T-helper 17 cell (primary cell): Measurements from ENCODE around the gene AMHR2. TPM values are rescaled to one million over a fixed set of nuclear protein-coding genes. Genes with fewer than 3 reads are reported as not detected.
A peak's percentile ranks its signal among the peaks of the same experiment; 100 is the strongest.
"Not testable (repeated sequence)": the region's sequence is repeated elsewhere in the genome, so short reads cannot be mapped to it uniquely, and the experiment has no call there.

Experiments
- ATAC-seq: fragments of 150-1000 bp; cut with Tn5 transposase; 2 replicates; pipeline ENCODE4 v1.10.0; 2021; ENCODE audit warnings: mild to moderate bottlenecking, moderate library complexity
- DNase-seq, 3 donors: peaks; one replicate each; pipeline versions ENCODE4 v3.0.0 to v3.0.0-alpha.2; 2020 to 2021
- H3K9me3 ChIP-seq: one replicate; pipeline ENCODE4 v1.7.0; 2013; ENCODE audit warnings: low read length, mild to moderate bottlenecking; ENCODE audit not compliant: control insufficient read depth, poor library complexity, severe bottlenecking
- H3K27ac Mint-ChIP-seq: one replicate; pipeline ENCODE4 v1.8.0; 2022; ENCODE audit warnings: mild to moderate bottlenecking, moderate library complexity, mixed read lengths
- H3K27me3 Mint-ChIP-seq: one replicate; pipeline ENCODE4 v1.8.0; 2022; ENCODE audit warnings: mixed read lengths
- H3K36me3 Mint-ChIP-seq: one replicate; pipeline ENCODE4 v1.8.0; 2022; ENCODE audit warnings: low read depth, mixed read lengths
- H3K4me1 Mint-ChIP-seq: one replicate; pipeline ENCODE4 v1.8.0; 2022; ENCODE audit warnings: mild to moderate bottlenecking, mixed read lengths
- H3K4me3 Mint-ChIP-seq: one replicate; pipeline ENCODE4 v1.8.0; 2022; ENCODE audit warnings: mild to moderate bottlenecking, moderate library complexity, mixed read lengths
- total RNA-seq, 4 donors: library from RNA in 2 of 4; stranded (reverse) in 2 of 4; gene quantifications; one replicate each; pipeline ENCODE4 v1.2.3 and lab custom pipeline; 2022 to 2026

AMHR2 gene
- total RNA-seq, 2 donors from 2014 or later, result not detected

GRCh38 chr12:53389702-53390101 lies 34.0 kb upstream of the AMHR2 start:
- no peaks in the 10 kb centered on the region for H3K9me3 ChIP-seq
- Mint-ChIP-seq H3K4me3 (peak overlapping the region; percentile 71), H3K36me3 (peaks cover 7% of the 10 kb centered on the region), H3K27me3 (no peaks in the 10 kb centered on the region), H3K27ac (peak overlapping the region; percentile 83), H3K4me1 (peaks cover 44% of the 10 kb centered on the region)
- ATAC-seq (no peak), DNase-seq (no peak)

DNA sequence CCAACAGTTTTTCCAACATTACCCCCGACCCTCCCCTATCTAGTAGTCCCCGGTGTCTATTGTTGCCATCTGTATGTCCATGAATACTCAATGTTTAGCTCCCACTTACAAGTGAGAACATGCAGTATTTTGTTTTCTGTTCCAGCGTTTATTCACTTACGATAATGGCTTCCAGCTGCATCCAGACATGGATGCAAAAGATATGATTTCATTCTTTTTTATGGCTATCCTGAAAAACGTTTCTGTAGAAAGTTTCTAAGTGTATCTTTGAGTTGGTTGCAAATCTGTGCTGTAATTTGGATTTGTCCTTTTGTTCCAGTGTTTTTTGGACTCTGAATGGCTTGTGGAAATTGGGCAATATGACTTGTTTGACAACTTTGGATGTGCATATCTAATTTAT lies 31.9 kb upstream of the AMHR2 start:
- Mint-ChIP-seq H3K4me3 (peak overlapping the region; percentile 64), H3K4me1 (peaks cover 39% of the 10 kb centered on the region), H3K27me3 (no peaks in the 10 kb centered on the region), H3K36me3 (peaks cover 3% of the 10 kb centered on the region), H3K27ac (no peak overlapping the region)
- H3K9me3 ChIP-seq, result no peaks in the 10 kb centered on the region
- ATAC-seq (no peak), DNase-seq (no peak)

DNA sequence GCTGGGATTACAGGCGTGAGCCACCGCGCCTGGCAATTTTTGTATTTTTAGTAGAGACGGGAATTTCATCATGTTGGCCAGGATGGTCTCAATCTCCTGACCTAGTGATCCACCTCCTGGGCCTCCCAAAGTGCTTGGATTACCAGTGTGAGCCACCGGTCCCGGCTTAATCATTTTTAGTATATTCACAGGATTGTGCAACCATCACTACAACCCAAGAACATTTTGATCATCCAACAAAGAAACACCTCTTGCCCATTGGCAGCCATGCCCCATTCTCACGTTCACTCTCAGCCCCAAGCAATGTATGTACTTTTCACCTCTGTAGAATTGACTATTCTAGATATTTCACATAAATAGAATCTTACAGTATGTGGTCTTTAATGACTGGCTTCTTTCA lies 23.8 kb upstream of the AMHR2 start:
- no peaks in the 10 kb centered on the region for H3K36me3 Mint-ChIP-seq
- ATAC-seq, result no peak
- peaks cover 12% of the 10 kb centered on the region for H3K4me1 Mint-ChIP-seq
- no peaks in the 10 kb centered on the region for H3K9me3 ChIP-seq
- H3K27me3 Mint-ChIP-seq, result no peaks in the 10 kb centered on the region
- no peak overlapping the region for H3K4me3 Mint-ChIP-seq
- DNase-seq, result no peak
- peak overlapping the region; percentile 19 for H3K27ac Mint-ChIP-seq

GRCh38 chr12:53402351-53402750 lies 21.3 kb upstream of the AMHR2 start:
- H3K27ac Mint-ChIP-seq, H3K4me3 Mint-ChIP-seq, ATAC-seq, H3K9me3 ChIP-seq, H3K36me3 Mint-ChIP-seq, H3K27me3 Mint-ChIP-seq, H3K4me1 Mint-ChIP-seq, DNase-seq: not testable (repeated sequence)

GRCh38 chr12:53402871-53403270 lies 20.8 kb upstream of the AMHR2 start:
- peaks cover 9% of the 10 kb centered on the region for H3K4me1 Mint-ChIP-seq
- no peak for DNase-seq
- H3K27ac Mint-ChIP-seq, result no peak overlapping the region
- no peaks in the 10 kb centered on the region for H3K36me3 Mint-ChIP-seq
- H3K27me3 Mint-ChIP-seq, result no peaks in the 10 kb centered on the region
- no peak overlapping the region for H3K4me3 Mint-ChIP-seq
- H3K9me3 ChIP-seq, result no peaks in the 10 kb centered on the region
- no peak for ATAC-seq

DNA sequence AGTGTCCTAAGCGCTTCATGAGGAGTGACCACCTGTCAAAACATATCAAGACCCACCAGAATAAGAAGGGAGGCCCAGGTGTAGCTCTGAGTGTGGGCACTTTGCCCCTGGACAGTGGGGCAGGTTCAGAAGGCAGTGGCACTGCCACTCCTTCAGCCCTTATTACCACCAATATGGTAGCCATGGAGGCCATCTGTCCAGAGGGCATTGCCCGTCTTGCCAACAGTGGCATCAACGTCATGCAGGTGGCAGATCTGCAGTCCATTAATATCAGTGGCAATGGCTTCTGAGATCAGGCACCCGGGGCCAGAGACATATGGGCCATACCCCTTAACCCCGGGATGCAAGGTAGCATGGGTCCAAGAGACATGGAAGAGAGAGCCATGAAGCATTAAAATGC lies 12.7 kb upstream of the AMHR2 start:
- DNase-seq (no peak), ATAC-seq (no peak)
- H3K9me3 ChIP-seq, result no peaks in the 10 kb centered on the region
- peaks cover 21% of the 10 kb centered on the region for H3K4me1 Mint-ChIP-seq
- no peak overlapping the region for H3K4me3 Mint-ChIP-seq
- no peak overlapping the region for H3K27ac Mint-ChIP-seq
- no peaks in the 10 kb centered on the region for H3K27me3 Mint-ChIP-seq
- H3K36me3 Mint-ChIP-seq, result peaks cover 9% of the 10 kb centered on the region

GRCh38 chr12:53413485-53414204 lies 10.0 kb upstream of the AMHR2 start:
- H3K36me3 Mint-ChIP-seq, result peaks cover 9% of the 10 kb centered on the region
- peak overlapping the region; percentile 90 for H3K27ac Mint-ChIP-seq
- H3K4me1 Mint-ChIP-seq, result peaks cover 34% of the 10 kb centered on the region
- no peaks in the 10 kb centered on the region for H3K9me3 ChIP-seq
- ATAC-seq (no peak), DNase-seq (no peak)
- H3K4me3 Mint-ChIP-seq, result no peak overlapping the region
- no peaks in the 10 kb centered on the region for H3K27me3 Mint-ChIP-seq

DNA sequence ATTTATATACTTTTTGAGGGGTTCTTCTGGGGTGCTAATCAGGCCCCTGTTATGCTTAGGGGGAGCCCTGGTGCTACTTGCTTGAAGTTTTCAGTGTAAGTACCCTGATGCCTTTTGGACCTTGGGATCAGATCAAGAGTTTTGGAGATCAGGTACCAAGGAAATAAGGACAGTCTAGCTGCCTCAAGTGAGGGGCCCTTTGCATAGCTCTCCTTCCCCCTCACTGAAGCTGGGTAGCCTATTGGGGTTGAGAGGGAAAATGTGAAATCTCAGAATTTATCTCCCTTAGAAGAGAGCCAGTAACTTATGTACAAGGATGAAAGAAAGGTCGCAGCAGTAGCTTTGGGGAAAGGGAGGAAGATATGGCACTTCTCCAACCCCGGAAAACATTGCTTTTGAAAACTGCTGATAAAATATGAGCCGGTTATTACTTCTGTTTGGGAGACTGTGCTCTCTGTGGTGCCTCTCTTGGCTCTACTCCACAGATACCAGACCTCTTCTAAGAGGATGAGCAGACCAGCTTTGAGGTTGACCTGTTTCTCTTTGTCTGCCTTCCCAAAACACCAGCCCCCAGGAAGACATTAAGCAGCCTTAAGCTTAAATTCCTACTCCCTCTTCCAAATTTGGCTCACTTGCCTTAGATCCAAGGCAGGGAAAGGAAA lies 8.8 kb upstream of the AMHR2 start:
- no peaks in the 10 kb centered on the region for H3K9me3 ChIP-seq
- DNase-seq, result no peak
- peaks cover 5% of the 10 kb centered on the region for H3K36me3 Mint-ChIP-seq
- H3K4me1 Mint-ChIP-seq, result peaks cover 37% of the 10 kb centered on the region
- peak overlapping the region; percentile 27 for H3K27ac Mint-ChIP-seq
- H3K4me3 Mint-ChIP-seq, result no peak overlapping the region
- no peak for ATAC-seq
- H3K27me3 Mint-ChIP-seq, result no peaks in the 10 kb centered on the region

DNA sequence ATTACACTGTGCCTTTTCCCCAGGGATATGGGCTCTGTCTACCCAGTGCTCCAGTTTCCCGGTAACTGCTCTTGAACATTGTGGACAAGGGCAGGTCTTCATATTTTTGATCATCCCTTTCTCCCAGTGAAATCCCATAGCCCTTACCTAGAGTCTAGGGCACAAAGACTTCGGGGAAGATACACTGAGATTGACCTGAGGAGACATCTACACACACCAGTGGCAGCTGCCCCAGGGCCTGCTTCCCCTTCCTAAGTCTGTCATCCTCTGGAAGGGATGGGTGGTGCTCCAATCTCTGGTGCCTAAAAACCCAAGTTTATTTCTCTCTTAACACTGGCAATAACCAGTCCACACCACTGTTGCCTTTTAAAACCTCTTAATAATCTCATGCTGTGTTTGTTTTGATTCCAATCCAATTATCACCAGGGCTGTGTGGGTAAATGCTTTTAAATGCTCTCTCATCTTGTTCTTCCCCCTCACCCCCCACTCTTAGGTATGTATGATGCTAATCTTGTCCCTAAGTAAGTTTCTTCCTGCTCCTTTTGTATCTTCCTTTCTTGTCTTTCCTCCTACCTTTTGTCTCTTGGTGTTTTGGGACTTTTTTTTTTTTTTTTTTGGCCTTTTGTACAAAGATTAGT lies 7.8 kb upstream of the AMHR2 start:
- H3K4me3 Mint-ChIP-seq, result not testable (repeated sequence)
- H3K4me1 Mint-ChIP-seq, result peaks cover 37% of the 10 kb centered on the region

GRCh38 chr12:53417291-53417816 lies 6.3 kb upstream of the AMHR2 start:
- peaks cover 32% of the 10 kb centered on the region for H3K4me1 Mint-ChIP-seq
- not testable (repeated sequence) for H3K4me3 Mint-ChIP-seq, DNase-seq, H3K9me3 ChIP-seq, ATAC-seq, H3K27me3 Mint-ChIP-seq, H3K27ac Mint-ChIP-seq, H3K36me3 Mint-ChIP-seq

More for the DNA sequence above, 7.8 kb upstream of the AMHR2 start:
- H3K36me3 Mint-ChIP-seq, ATAC-seq, DNase-seq, H3K27me3 Mint-ChIP-seq, H3K9me3 ChIP-seq: not testable (repeated sequence)
- H3K27ac Mint-ChIP-seq, result peak overlapping the region; percentile 41

GRCh38 chr12:53418221-53418620 lies 5.4 kb upstream of the AMHR2 start:
- no peak for DNase-seq
- H3K36me3 Mint-ChIP-seq, result no peaks in the 10 kb centered on the region
- H3K27me3 Mint-ChIP-seq, result no peaks in the 10 kb centered on the region
- H3K4me3 Mint-ChIP-seq, result no peak overlapping the region
- no peaks in the 10 kb centered on the region for H3K9me3 ChIP-seq
- H3K4me1 Mint-ChIP-seq, result peaks cover 25% of the 10 kb centered on the region
- ATAC-seq, result no peak
- no peak overlapping the region for H3K27ac Mint-ChIP-seq

DNA sequence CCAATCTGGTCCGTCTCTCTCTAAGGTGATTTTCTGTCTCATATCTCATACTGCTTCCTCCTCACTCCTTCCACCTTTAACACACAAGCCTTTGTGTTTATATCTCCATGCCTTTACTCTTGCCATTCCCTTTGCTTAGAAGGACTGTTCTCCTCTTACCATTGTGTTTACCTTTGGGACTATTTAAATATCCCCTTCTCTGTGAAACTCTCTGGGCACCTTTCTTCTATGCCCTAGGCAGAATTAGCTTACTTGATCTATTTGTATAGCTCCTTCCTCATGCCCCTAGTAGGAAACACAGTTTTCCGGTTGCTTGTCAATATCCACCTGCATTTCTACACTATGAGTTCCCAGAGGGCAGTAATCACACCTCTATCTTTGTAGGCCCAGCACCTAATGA lies 3.9 kb upstream of the AMHR2 start:
- no peaks in the 10 kb centered on the region for H3K36me3 Mint-ChIP-seq
- no peak for ATAC-seq
- H3K27me3 Mint-ChIP-seq, result no peaks in the 10 kb centered on the region
- H3K4me1 Mint-ChIP-seq, result peaks cover 24% of the 10 kb centered on the region
- DNase-seq, result no peak
- no peak overlapping the region for H3K4me3 Mint-ChIP-seq
- H3K9me3 ChIP-seq, result no peaks in the 10 kb centered on the region
- H3K27ac Mint-ChIP-seq, result peak overlapping the region; percentile 79

GRCh38 chr12:53422247-53422646 lies 1.4 kb upstream of the AMHR2 start:
- H3K4me1 Mint-ChIP-seq, result peaks cover 19% of the 10 kb centered on the region
- H3K36me3 Mint-ChIP-seq, H3K9me3 ChIP-seq, DNase-seq, H3K27ac Mint-ChIP-seq, ATAC-seq, H3K27me3 Mint-ChIP-seq, H3K4me3 Mint-ChIP-seq: not testable (repeated sequence)
